GM06990 (cell line): ENCODE measurements around the gene MEPE.

Experiments used
- DNase-seq: peaks from one replicate; pipeline ENCODE4 v3.0.0-alpha.2; 2011; ENCODE audit not compliant: insufficient read length; ENCODE audit errors: extremely low read depth
- H3K27me3 ChIP-seq: replicated peaks from 2 replicates; pipeline ENCODE4 v1.6.0; 2011; ENCODE audit warnings: low read length; ENCODE audit not compliant: control insufficient read depth, insufficient read depth
- H3K36me3 ChIP-seq: 2 replicates; pipeline ENCODE4 v1.5.1; 2011; ENCODE audit warnings: low read length; ENCODE audit not compliant: control insufficient read depth, insufficient read depth
- H3K4me3 ChIP-seq: replicated peaks from 2 replicates; pipeline ENCODE4 v1.5.1; 2011; ENCODE audit warnings: low read depth, mild to moderate bottlenecking, control low read depth, low read length
- CTCF ChIP-seq: IDR thresholded peaks from 2 replicates; pipeline ENCODE4 v1.5.1; 2011; ENCODE audit warnings: low read length, control low read depth, mild to moderate bottlenecking, inconsistent platforms; ENCODE audit not compliant: insufficient read depth, poor library complexity, severe bottlenecking

MEPE gene

GRCh38 chr4:87803421-87803820, 29.3 kb upstream of the MEPE start:
- H3K27me3 ChIP-seq: no peaks in the 10 kb centered on the region
- no peak overlapping the region for H3K4me3 ChIP-seq
- no peaks in the 10 kb centered on the region for H3K36me3 ChIP-seq
- TF ChIP-seq CTCF: no peak
- DNase-seq: no peak

- Histone ChIP-seq H3K27me3 (no peaks in the 10 kb centered on the region), H3K36me3 (no peaks in the 10 kb centered on the region), H3K4me3 (no peak overlapping the region)
- no peak for TF ChIP-seq CTCF
- no peak for DNase-seq
These were observed 27.9 kb upstream of the MEPE start for GRCh38 chr4:87804871-87805270.

GRCh38 chr4:87805971-87806370, 26.8 kb upstream of the MEPE start:
- no peak overlapping the region for H3K4me3 ChIP-seq
- no peaks in the 10 kb centered on the region for H3K27me3 ChIP-seq
- no peak for TF ChIP-seq CTCF
- DNase-seq: no peak
- H3K36me3 ChIP-seq: no peaks in the 10 kb centered on the region

- Histone ChIP-seq H3K36me3 (no peaks in the 10 kb centered on the region), H3K4me3 (no peak overlapping the region), H3K27me3 (no peaks in the 10 kb centered on the region)
- no peak for DNase-seq
- no peak for TF ChIP-seq CTCF
These were observed 26.2 kb upstream of the MEPE start for GRCh38 chr4:87806520-87806919.

- DNase-seq: no peak
These were observed 25.4 kb upstream of the MEPE start for GRCh38 chr4:87807402-87807801.

More at GRCh38 chr4:87807402-87807801, 25.4 kb upstream of the MEPE start:
- TF ChIP-seq CTCF: no peak
- Histone ChIP-seq H3K27me3 (no peaks in the 10 kb centered on the region), H3K36me3 (no peaks in the 10 kb centered on the region), H3K4me3 (no peak overlapping the region)
